GM21528 (cell line): ENCODE results near the gene CDH12.
"Not testable (repeated sequence)": the region's sequence is repeated elsewhere in the genome, so short reads cannot be mapped to it uniquely, and the experiment has no call there.

ENCODE experiments used
- ATAC-seq: cut with Tn5 transposase; IDR thresholded peaks from one replicate; pipeline ENCODE4 v1.9.1; 2021; ENCODE audit warnings: mild to moderate bottlenecking, moderate library complexity; ENCODE audit not compliant: unreplicated experiment, low FRiP score

The CDH12 gene

DNA sequence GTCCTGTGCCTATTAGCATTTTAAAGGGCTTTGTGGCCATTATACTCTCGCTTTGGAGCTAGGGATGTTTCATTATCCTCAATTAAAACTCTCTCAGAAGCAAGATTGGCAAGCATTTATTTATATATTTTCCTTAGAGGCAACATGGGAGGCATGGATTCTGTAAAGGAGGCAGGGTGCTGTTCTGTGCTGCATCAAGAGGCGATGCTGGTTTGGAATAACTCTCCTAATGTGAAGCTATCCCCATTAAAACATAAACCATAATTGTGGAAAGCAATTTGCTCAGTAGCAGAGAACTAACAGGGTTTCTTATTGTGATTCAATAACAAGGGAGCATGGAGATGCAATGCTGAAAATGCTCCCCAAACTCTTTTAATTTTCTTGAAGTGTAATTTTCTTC lies 664.5 kb downstream of the CDH12 start:
- not testable (repeated sequence) for ATAC-seq

DNA sequence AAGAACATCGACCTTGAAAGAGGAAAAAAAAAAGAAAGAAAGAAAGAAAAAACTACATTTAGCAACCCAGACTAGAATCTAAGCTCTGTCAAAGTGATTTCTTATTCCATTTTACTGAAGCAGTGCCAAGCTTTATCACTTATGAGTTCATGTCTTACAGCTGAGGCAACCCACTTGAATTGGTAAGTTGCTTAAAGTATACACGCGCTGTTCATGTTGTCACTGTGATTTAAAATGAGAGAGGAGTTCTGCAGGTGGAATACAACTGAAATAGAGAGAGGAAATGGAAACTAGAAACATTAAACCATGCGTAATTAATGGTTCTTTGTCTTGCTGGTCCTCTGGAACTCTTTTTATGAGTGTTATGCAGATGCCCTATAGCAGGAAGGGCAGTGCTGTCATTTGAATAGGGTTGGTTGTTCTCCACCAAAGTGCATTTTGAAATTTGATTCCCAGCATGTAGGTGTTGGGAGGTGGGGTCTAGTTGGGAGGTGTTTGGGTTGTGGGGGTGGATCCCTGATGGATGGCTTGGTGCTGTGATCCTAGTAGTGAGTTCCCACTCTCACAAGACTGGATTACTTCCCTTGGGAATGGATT lies 665.4 kb downstream of the CDH12 start:
- not testable (repeated sequence) for ATAC-seq

DNA sequence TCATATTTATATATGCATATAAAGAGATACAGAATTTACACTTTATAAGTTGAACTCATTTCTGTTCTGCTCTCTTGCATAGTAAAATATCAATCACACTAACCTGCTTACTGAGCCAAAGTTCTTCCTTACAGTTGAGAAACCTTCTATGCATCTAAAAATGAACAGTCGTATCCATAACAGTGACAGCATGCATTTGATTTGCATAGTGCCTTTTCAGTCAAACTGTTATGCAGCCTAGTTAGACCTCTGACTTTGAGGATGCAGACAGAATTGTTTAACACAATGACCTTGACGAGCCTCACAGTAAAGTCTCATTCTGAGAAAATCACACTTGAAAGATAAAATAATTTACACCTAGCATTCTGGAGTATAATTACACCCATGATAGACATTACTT lies 683.9 kb downstream of the CDH12 start:
- not testable (repeated sequence) for ATAC-seq

DNA sequence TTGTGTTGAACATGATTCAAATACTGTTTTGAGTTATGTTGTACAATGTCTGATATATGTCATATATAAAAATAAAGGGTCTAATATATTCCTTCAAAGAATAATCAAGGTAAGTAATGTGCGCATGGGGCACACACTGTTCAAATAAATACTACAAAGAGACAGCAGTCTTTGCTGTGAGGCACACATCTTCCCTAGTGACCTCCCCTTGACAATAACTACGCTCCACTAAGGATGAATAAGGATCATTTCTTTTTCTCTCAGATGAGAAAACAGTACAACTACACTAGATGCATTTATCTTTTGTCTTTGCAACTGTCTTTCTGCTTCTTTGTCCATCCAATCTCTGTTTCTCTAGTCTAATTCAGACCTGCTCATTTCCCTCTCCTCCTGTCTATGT lies 684.4 kb downstream of the CDH12 start:
- not testable (repeated sequence) for ATAC-seq

DNA sequence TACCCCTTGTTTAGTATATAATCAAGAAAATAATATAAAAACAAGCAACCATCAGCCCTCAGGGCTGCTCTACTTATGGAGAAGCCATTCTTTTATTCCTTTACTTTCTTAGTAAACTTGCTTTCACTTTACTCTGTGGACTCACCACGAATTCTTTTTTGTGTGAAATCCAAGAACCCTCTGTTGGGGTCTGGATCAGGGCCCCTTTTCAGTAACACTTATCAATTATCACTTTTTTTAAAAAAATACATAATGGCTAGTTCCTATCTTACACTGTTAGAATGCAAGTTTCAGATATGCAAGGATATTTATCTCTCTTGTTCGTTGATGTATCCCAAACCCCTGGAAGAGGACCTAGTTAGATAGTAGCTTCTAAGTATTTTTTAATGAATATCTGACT lies 687.2 kb downstream of the CDH12 start:
- not testable (repeated sequence) for ATAC-seq

DNA sequence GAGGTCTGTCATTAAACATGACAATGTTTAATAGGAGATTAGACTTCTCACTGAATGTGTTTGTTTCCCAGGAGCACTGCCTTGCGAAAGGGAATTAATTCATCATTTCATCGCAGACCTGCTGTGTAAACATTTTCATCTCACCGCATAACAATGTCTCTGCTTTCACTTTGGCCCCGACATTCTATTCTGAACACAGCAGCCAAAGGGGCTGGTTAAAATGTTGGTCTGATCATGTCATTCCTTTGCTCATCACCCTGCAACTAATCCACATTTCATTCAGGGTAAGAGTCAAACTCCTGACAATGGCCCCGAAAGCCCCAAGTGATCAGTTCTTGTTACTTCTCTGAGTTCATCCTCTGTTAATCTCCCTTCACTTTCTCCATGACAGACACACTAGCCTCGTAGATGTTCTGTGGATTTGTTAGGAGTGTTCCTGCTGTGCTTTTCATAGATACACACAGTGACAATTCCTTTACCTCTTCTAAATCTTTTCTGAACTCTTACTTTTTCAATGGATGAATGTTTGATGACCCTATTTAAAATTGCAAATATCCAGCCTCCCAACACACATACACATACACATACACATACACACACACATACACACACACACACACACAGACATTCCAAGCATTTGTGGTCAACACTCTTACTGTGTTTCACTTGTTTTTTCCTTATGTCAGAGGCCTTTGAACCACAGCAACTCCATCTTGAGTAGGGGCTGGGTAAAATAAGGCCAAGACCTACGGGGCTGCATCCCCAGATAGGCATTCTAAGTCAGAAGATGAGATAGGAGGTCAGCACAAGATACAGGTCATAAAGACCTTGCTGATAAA lies 688.0 kb downstream of the CDH12 start:
- ATAC-seq = not testable (repeated sequence)

DNA sequence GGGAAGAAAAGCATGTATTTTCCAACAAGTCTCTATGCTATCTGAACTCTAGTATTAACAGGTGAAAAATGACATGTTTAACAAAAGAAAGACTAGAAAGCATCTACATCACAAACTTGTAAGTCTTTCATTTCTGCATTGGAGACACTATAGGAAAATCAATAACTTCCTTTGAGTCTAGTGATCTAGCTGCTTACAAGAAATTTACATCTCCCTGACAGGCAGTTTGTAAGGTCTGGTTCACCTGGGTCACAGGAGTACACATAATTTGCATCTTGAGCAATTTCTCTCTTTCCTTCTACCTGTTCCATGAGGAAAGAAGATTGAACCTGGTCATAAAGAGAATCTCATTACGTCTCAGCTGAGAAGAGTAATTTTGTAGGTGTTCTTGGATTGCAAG lies 696.2 kb downstream of the CDH12 start:
- not testable (repeated sequence) for ATAC-seq

DNA sequence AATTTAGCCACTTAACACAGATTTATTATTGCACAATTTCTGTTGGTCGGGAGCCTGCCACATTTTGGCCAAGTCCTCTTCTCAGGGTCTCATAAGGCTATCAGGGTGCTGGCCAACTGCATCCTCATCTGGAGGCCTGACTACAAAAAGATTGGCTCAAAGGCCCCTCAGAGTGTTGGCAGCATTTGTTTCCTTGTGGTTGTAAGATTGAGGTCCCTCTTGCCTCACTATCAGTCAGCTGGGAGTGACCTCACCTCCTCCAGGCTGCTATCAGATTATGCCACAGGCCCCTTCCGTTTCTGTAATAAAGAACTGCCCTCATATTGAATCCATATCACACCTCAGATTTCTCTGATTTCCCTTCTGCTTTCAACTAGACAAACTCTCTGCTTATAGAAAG lies 698.4 kb downstream of the CDH12 start:
- ATAC-seq = not testable (repeated sequence)

DNA sequence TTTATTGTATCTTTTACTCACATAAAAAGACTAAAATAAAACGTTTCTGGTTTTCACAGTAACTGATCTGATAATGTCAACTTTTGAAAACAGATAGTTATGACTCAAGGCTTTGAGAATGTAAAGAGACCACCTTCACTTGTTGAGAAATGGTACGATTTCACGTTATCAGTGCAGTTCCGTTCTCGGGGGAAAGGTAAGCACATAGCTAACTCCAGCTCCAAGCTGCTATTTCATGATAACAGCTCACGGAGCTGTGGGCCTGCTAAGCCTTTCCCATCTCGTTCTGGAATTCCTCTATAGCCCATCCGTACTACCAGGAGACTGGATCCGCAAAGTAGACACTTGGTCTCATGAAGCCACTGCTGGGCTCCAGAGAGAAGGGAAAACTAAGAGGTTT lies 701.3 kb downstream of the CDH12 start:
- not testable (repeated sequence) for ATAC-seq

DNA sequence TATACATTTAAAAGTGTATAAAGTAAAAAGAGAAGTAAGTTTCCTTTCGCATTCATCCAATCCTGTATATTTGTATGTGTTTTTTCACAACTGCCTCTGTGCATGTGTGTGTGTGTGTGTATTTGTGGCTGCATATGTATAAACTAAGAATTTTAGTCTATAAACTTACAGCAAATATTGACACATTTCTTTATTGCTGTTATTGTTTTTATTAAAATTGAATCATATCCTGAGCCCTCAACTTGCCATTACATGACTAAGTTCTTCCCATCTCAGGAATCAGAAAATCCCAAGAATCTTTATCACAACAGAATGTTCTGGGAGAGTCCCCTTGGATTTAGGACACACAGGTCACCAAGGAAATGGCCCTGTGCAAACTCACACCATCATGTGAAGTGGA lies 712.7 kb downstream of the CDH12 start:
- ATAC-seq = not testable (repeated sequence)

DNA sequence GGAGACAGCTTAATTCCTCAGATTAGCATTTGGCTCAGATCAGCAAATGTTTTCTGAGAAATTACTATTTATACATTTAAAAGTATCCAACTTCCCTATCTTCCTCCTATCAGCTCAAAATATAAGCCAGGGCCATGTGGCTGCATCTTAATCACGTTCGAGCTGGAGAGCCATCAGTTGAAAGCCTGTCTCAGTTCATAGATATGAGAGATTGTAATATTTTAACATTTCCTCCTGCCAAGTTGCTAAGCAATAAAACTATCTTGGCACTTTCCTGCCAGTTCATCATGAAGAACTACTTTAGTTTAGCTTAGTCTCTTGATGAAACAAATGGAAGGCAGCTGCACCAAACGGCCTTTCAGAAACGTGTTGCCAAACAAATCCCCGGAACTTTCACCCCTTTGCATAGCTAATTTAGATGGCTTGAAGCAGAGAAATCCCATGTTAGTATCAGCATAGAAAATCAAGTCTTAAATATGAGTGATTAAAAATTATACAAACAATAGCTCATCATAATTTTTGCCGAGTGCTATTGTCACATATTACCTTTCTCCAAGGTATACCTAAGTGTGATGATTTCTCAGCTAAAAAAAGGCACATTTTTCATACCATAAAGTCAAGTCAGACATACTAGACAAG lies 713.4 kb downstream of the CDH12 start:
- ATAC-seq = not testable (repeated sequence)

DNA sequence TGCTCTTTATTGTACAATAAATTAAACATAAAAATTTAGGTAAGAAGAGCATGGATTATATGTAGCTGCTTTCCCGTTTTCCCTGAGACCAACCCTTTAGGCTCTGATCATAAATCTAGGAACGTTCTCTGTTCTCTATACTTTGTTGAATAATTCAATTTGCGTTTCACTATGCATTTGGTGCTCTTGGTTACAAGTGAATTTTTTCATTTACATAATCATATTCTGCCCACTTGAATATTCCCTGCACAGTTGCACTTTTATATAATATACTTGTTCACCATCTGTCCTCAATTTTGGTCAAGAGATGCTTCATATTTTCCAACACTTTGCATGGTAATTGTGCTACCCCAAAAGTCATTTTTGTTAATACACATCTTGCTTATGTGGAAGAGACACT lies 741.8 kb downstream of the CDH12 start:
- ATAC-seq = no peak

DNA sequence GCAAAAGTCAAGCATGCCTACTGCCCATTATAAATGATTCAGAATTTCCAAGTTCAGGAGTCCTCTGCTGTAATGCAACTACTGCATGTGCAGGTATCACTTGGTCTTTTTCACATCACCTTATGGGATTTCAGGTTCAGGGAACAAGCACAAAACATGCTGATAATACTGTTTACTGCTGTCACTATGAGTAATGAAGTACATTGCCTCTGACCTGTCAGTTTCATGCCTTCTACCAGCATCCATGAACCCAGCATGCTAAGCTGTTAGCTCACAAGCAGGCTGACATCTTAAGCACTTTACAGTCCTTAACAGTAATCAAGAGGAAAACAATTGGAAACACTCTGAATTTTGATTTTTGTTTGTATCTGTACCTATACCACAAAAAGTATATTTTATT lies 743.8 kb downstream of the CDH12 start:
- ATAC-seq = no peak

DNA sequence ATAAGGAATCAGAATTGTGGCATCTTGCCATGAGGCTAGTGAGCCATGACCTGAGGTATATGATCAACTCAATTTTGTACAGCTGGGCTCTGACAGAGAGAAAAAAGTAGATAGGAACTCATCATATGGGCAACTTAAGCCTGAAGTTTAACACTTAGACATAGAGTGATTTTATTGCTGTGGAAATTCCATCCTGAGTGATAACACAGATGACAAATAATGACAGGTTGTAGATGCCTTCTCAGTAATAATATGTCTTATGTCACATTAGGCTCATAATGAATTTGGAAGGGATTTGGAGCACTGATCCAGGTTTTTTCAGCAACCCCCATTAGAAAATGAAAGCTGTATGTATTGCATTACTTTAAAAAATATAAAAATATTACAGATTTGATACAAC lies 744.6 kb downstream of the CDH12 start:
- ATAC-seq = no peak

DNA sequence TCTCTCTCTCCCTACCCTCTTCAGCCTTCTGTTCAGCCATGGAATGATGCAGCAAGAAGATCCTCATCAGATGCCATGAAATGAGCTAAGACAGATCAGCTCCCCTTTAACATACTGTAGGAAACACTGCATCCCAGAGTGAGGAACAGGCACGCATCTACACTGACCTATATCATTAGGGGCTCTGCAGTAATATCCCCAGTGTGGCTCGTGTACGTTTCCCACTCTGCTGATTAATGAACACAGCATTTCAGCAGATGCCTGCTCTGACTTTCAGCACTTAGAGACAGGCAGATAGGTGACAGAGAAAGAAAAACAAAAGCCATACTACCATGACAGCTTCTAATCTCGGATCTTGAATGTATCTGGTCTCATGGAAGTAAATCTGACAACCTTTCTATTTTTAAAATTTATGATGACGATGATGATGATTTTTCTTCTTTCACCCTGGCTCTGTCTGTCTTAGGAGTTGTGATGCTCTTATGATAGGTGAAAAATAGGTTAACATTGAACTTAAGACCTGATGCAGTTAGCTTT lies 750.3 kb downstream of the CDH12 start:
- no peak for ATAC-seq

DNA sequence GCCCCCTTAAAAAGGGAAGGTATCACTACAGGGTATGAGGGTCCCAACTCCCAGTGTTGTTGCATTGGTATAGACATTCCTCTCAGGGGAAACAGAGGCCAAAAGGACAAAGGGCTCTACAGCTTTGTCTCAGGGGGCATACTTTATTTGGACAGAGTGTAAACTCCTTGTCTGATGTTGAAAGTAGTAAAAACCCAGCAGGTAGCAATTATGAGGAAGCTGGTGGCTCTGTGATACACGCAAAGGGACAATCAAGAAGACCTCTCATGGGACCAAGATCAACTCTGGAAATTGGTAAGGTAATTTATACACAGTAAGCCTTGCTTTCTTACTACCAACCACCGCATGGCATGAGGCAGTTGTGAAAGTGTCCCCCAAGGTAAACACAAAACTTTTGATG lies 764.6 kb downstream of the CDH12 start:
- no peak for ATAC-seq

DNA sequence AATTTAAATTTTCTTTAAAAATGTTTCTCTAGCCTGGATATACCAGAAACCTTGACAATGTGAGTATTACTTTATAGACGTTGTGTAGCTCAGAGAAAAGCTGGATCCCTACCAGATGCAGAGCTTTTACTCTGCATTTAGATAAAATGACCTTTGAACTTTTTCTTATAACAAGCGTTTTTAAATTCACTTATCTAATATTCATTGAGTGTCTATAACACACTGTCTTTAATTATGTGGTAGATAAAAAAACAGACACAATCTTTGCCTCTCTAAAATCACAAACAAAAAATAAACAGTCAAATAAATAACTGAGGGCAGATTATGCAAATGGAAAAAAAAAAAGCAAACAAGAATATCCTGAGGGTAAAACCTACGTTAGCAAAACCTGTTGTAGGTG lies 773.6 kb downstream of the CDH12 start:
- no peak for ATAC-seq

DNA sequence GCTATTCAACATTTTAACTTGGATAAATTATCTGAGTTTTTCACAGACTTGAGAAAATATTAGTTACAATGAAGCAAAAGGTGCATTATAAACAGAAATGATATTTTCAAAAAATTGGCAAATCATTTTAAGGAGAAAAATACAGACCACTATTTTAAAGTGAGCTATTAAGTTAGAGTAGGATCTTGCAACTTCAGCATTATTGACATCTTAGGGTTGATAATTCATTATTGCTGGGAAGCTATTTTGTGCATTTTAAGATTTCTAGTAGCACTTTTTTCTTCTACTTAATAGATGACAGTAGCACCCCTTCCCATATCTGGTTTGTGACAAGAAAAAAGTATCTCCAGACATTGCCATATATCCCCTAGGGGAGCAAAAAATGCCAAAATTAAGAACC lies 774.1 kb downstream of the CDH12 start:
- no peak for ATAC-seq

DNA sequence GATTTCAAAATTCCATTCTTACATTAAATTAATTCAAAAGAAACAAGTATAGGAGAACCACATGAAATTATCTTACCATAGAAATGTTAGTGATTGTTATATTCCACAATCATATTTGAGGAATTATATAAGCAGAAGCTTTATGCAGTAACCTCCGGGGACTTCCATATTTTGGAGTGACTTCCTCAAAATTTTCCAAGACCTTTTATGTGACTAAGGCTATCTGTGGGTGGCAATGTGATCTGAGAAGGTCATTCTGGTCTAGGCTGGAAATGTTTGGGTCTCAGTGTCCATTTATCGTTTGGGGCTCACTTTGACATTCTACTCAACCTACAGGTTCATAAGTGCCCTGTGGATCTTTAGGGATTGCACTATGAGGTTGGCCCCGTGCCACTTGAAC lies 776.6 kb downstream of the CDH12 start:
- ATAC-seq = no peak

DNA sequence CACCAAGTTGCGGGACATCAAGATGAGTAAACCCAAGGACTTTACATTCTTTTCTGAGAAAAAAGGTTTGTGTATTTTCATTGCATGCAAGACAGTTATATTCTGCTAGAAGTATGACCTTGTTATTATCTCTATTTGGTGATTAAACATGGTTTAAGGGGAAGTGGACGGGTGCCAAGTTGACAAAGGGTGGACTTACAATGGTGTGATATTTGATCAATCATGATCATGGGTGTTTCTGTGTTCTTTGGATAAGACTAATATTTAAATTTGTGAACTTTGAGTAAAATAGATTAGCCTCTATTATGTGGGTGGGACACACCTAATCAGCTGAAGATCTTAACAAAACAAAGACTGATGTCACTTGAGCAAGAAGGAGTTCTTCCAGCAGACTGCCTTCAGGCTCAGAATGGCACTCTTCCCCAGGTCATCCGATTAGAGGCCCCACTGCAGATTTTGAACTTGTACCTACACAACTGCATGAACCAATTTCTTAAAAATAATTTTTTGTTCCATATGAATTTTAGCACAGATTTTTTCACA lies 782.9 kb downstream of the CDH12 start:
- no peak for ATAC-seq

DNA sequence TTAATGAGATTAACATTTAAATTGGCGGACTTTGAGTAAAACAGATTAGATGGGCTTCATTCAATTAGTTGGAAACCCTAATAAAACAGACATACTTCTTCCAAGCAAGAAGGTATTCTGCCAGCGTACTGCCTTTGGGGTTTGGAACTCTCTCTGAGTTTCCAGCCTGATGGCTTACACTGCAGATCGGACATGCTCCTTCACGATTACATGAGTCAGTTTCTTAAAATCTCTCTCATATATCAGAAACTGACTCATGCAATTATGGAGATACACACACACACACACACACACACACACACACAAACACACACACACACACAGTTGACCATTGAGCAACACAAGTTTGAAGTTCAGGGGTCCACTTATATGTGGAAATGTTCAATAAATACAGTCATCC lies 789.4 kb downstream of the CDH12 start:
- no peak for ATAC-seq
